H1 (cell line): ENCODE measurements around the gene RPS21. TPM values are rescaled to one million over a fixed set of nuclear protein-coding genes. Genes with fewer than 3 reads are reported as not detected.

ENCODE experiments used
- CTCF ChIA-PET: fragments of 300-600 bp; sonication (Branson Sonifier 250); formaldehyde crosslinking; loops from one replicate; lab custom pipeline; 2021; ENCODE audit not compliant: partially characterized antibody; lab: Charles Lee
- POLR2A ChIA-PET: fragments of 300-600 bp; sonication (Branson Sonifier 250); formaldehyde crosslinking; loops from one replicate; lab custom pipeline; 2021; ENCODE audit warnings: inconsistent platforms; ENCODE audit not compliant: partially characterized antibody; lab: Charles Lee
- DNase-seq, 2 experiments: peaks; one replicate each; pipeline versions ENCODE4 v3.0.0 to v3.0.0-alpha.2; 2010 to 2022; ENCODE audit warnings: low spot score in 2 of 2, low read depth in 1 of 2, mixed read lengths in 1 of 2
- FAIRE-seq: peaks from 2 replicates; lab custom pipeline; 2011; peaks lifted over from hg19 to GRCh38; lab: Jason Lieb, UNC
- H2AFZ ChIP-seq: 2 replicates; pipeline ENCODE4 v1.8.1; 2012; ENCODE audit warnings: low read length, inconsistent platforms
- H2AK5ac ChIP-seq: 2 replicates; pipeline ENCODE4 v1.6.1; 2013; ENCODE audit warnings: low read depth, low read length
- H2BK120ac ChIP-seq: replicated peaks from 2 replicates; pipeline ENCODE3; 2013; ENCODE audit warnings: low read depth, low read length, inconsistent platforms
- H2BK12ac ChIP-seq: 2 replicates; pipeline ENCODE4 v1.6.1; 2013; ENCODE audit warnings: low read depth, low read length
- H2BK15ac ChIP-seq: 2 replicates; pipeline ENCODE4 v1.6.1; 2013; ENCODE audit warnings: low read length
- H2BK20ac ChIP-seq: 2 replicates; pipeline ENCODE4 v1.6.1; 2013; ENCODE audit warnings: low read length
- H2BK5ac ChIP-seq: 2 replicates; pipeline ENCODE4 v1.6.1; 2013; ENCODE audit warnings: low read depth, low read length
- H3K14ac ChIP-seq: 2 replicates; pipeline ENCODE4 v1.6.1; 2013; ENCODE audit warnings: inconsistent platforms; ENCODE audit not compliant: insufficient read length
- H3K18ac ChIP-seq: 2 replicates; pipeline ENCODE4 v1.6.1; 2013; ENCODE audit warnings: low read length; ENCODE audit errors: extremely low read depth
- H3K23ac ChIP-seq: 2 replicates; pipeline ENCODE4 v1.6.1; 2013; ENCODE audit warnings: inconsistent platforms; ENCODE audit not compliant: insufficient read length
- H3K23me2 ChIP-seq: 2 replicates; pipeline ENCODE4 v1.6.1; 2013; ENCODE audit warnings: low read depth, low read length
- H3K27ac ChIP-seq: 2 replicates; pipeline ENCODE4 v1.6.1; 2011; ENCODE audit warnings: low read depth, low read length, inconsistent platforms
- H3K27me3 ChIP-seq, 4 experiments: replicated peaks in 1 of 4; 1 replicate in 1 of 4; 2 replicates in 3 of 4; pipeline versions ENCODE4 v1.6.1 to v1.8.1; 2011 to 2013; ENCODE audit warnings: low read length in 3 of 4, mild to moderate bottlenecking in 3 of 4, inconsistent platforms in 2 of 4, mixed read lengths in 2 of 4, moderate library complexity in 1 of 4; ENCODE audit not compliant: control insufficient read depth in 3 of 4, insufficient read depth in 3 of 4; ENCODE audit errors: extremely low read depth in 1 of 4
- H3K36me3 ChIP-seq, 4 experiments: 2 replicates each; pipeline versions ENCODE4 v1.6.1 to v1.8.1; 2011 to 2013; ENCODE audit warnings: mild to moderate bottlenecking in 4 of 4, low read length in 3 of 4, moderate library complexity in 2 of 4, control low read depth in 1 of 4, inconsistent platforms in 1 of 4; ENCODE audit not compliant: insufficient read depth in 4 of 4, control insufficient read depth in 2 of 4
- H3K4ac ChIP-seq: replicated peaks from 2 replicates; pipeline ENCODE3; 2013; ENCODE audit warnings: low read length, low read depth, mixed read lengths, inconsistent platforms; ENCODE audit not compliant: insufficient read length
- H3K4me1 ChIP-seq, 4 experiments: replicated peaks in 1 of 4; 1 replicate in 1 of 4; 2 replicates in 3 of 4; pipeline versions ENCODE4 v1.6.1 to v1.8.1; 2011 to 2013; ENCODE audit warnings: low read length in 3 of 4, inconsistent platforms in 2 of 4, mixed read lengths in 1 of 4; ENCODE audit not compliant: insufficient read depth in 4 of 4, control insufficient read depth in 3 of 4
- H3K4me2 ChIP-seq, 2 experiments: 2 replicates each; pipeline versions ENCODE4 v1.6.1 to v1.8.1; 2011 to 2013; ENCODE audit warnings: low read depth in 2 of 2, low read length in 2 of 2, control low read depth in 1 of 2, inconsistent platforms in 1 of 2, mild to moderate bottlenecking in 1 of 2; ENCODE audit not compliant: insufficient read depth in 1 of 2
- H3K4me3 ChIP-seq, 4 experiments: fragments of 200-600, 300-600 bp in 1 of 4; sonication (generic), shearing (Covaris generic), sonication (Bioruptor Twin) in 1 of 4; 2 replicates each; pipeline versions ENCODE4 v1.5.1 to v1.8.1; 2011 to 2016; ENCODE audit warnings: low read length in 4 of 4, low read depth in 3 of 4, control low read depth in 2 of 4, inconsistent platforms in 2 of 4, mild to moderate bottlenecking in 2 of 4, mixed read lengths in 1 of 4, moderate library complexity in 1 of 4; ENCODE audit not compliant: insufficient read depth in 2 of 4; ENCODE audit errors: extremely low read depth in 1 of 4
- H3K56ac ChIP-seq: replicated peaks from 2 replicates; pipeline ENCODE3; 2013; ENCODE audit warnings: low read depth, mild to moderate bottlenecking, mixed read lengths, low read length, inconsistent platforms; ENCODE audit not compliant: insufficient read length
- H3K79me1 ChIP-seq: 2 replicates; pipeline ENCODE4 v1.6.1; 2013; ENCODE audit warnings: low read depth, low read length, control low read depth
- H3K79me2 ChIP-seq, 2 experiments: 2 replicates each; pipeline versions ENCODE4 v1.6.1 to v1.8.1; 2012 to 2013; ENCODE audit warnings: low read length in 2 of 2, mild to moderate bottlenecking in 2 of 2, inconsistent platforms in 1 of 2; ENCODE audit not compliant: insufficient read depth in 2 of 2, control insufficient read depth in 1 of 2
- H3K9ac ChIP-seq, 4 experiments: replicated peaks in 1 of 4; 1 replicate in 1 of 4; 2 replicates in 3 of 4; pipeline versions ENCODE4 v1.6.1 to v1.8.1; 2011 to 2013; ENCODE audit warnings: low read depth in 3 of 4, low read length in 3 of 4, control low read depth in 2 of 4, mild to moderate bottlenecking in 2 of 4, moderate library complexity in 2 of 4, inconsistent platforms in 1 of 4; ENCODE audit errors: extremely low read depth in 1 of 4
- H3K9me3 ChIP-seq, 2 experiments: 2 replicates each; pipeline versions ENCODE4 v1.6.1 to v1.8.1; 2012 to 2013; ENCODE audit warnings: mild to moderate bottlenecking in 2 of 2, moderate library complexity in 2 of 2, control low read depth in 1 of 2, inconsistent platforms in 1 of 2, low read depth in 1 of 2, low read length in 1 of 2, mixed read lengths in 1 of 2; ENCODE audit not compliant: insufficient read depth in 2 of 2
- H4K20me1 ChIP-seq, 2 experiments: replicated peaks in 1 of 2; 2 replicates each; pipeline versions ENCODE3 to v1.8.1; 2011 to 2013; ENCODE audit warnings: inconsistent platforms in 2 of 2, low read length in 2 of 2, mild to moderate bottlenecking in 1 of 2; ENCODE audit not compliant: insufficient read depth in 2 of 2, control insufficient read depth in 1 of 2
- H4K5ac ChIP-seq: 2 replicates; pipeline ENCODE4 v1.6.1; 2013; ENCODE audit warnings: low read length, low read depth, mixed read lengths, inconsistent platforms; ENCODE audit not compliant: insufficient read length
- H4K8ac ChIP-seq: 2 replicates; pipeline ENCODE4 v1.8.0; 2013; ENCODE audit warnings: mild to moderate bottlenecking, moderate library complexity, low read length, inconsistent platforms; ENCODE audit not compliant: insufficient read depth; ENCODE audit errors: extremely low read depth
- H4K91ac ChIP-seq: replicated peaks from 2 replicates; pipeline ENCODE3; 2013; ENCODE audit warnings: low read length, mixed read lengths, inconsistent platforms; ENCODE audit not compliant: insufficient read length
- ATF3 ChIP-seq: IDR thresholded peaks from 2 replicates; pipeline ENCODE4 v1.6.1; 2011; ENCODE audit warnings: low read depth, mild to moderate bottlenecking, low read length; ENCODE audit not compliant: insufficient read depth
- BCL11A ChIP-seq, 2 experiments: IDR thresholded peaks; one replicate each; pipeline ENCODE4 v1.6.1; 2011; ENCODE audit warnings: low read depth in 2 of 2, low read length in 2 of 2, mild to moderate bottlenecking in 2 of 2
- CHD1 ChIP-seq: IDR thresholded peaks from 2 replicates; pipeline ENCODE4 v1.6.1; 2012; ENCODE audit warnings: low read depth, low read length, improper control_type of control experiment
- CTBP2 ChIP-seq: IDR thresholded peaks from 2 replicates; pipeline ENCODE4 v1.7.0; 2011; ENCODE audit warnings: borderline replicate concordance, mild to moderate bottlenecking, moderate library complexity, mixed read lengths, low read length; ENCODE audit not compliant: insufficient read depth, insufficient read length
- JUND ChIP-seq: IDR thresholded peaks from 2 replicates; pipeline ENCODE4 v1.6.1; 2011; ENCODE audit warnings: mild to moderate bottlenecking, improper control_type of control experiment, low read length
- KDM1A ChIP-seq: fragments of 200-600, 300-600 bp; sonication (generic); IDR thresholded peaks from 2 replicates; pipeline ENCODE4 v1.7.1; 2016; ENCODE audit warnings: mild to moderate bottlenecking, low read length, borderline replicate concordance
- KDM4A ChIP-seq: IDR thresholded peaks from one replicate; pipeline ENCODE4 v1.7.1; 2012; ENCODE audit warnings: low read depth, mild to moderate bottlenecking, moderate library complexity, low read length, inconsistent platforms; ENCODE audit not compliant: severe bottlenecking
- POU5F1 ChIP-seq: IDR thresholded peaks from 2 replicates; pipeline ENCODE4 v1.6.1; 2011; ENCODE audit warnings: low read depth, mild to moderate bottlenecking, low read length, moderate library complexity
- RXRA ChIP-seq: IDR thresholded peaks from 2 replicates; pipeline ENCODE4 v1.6.1; 2011; ENCODE audit warnings: low read depth, mild to moderate bottlenecking, low read length, moderate library complexity; ENCODE audit not compliant: insufficient read depth
- SIRT6 ChIP-seq: IDR thresholded peaks from one replicate; pipeline ENCODE4 v1.7.1; 2012; ENCODE audit warnings: low read length, inconsistent platforms
- SP2 ChIP-seq: IDR thresholded peaks from 2 replicates; pipeline ENCODE4 v1.6.1; 2012; ENCODE audit warnings: mild to moderate bottlenecking, low read length, inconsistent platforms
- TCF12 ChIP-seq: IDR thresholded peaks from 2 replicates; pipeline ENCODE4 v1.6.1; 2011; ENCODE audit warnings: low read depth, mild to moderate bottlenecking, low read length
- WGBS, 2 experiments: shearing (Covaris generic) in 1 of 2; methylation state at CpG; one replicate each; pipeline versions ENCODE4 v1.1.6 to v1.1.7; 2013 to 2015; ENCODE audit warnings: low lambda C conversion rate in 2 of 2, mixed read lengths in 2 of 2, inconsistent platforms in 1 of 2, low coverage in 1 of 2, missing lambda C conversion rate in 1 of 2; ENCODE audit not compliant: insufficient replicate concordance in 2 of 2, insufficient coverage in 1 of 2, insufficient read length in 1 of 2; ENCODE audit errors: extremely low coverage in 1 of 2, missing lambda C conversion rate in 1 of 2; 5-methylcytosine and 5-hydroxymethylcytosine counted together
- polyA plus RNA-seq, 7 experiments: library from polyadenylated mRNA; depleted of rRNA in 3 of 7; stranded (reverse) in 5 of 7; unstranded in 2 of 7; fragments of >200 nt in 5 of 7; fragments of 200-250 nt in 2 of 7; gene quantifications; 1 replicate in 5 of 7; 2 replicates in 1 of 7; 4 replicates in 1 of 7; pipeline versions ENCODE4 v1.2.1 to v1.2.3, GENCODE V29; 2011 to 2013; ENCODE audit warnings: missing spikeins in 2 of 7, mixed read lengths in 2 of 7
- total RNA-seq: library from RNA; stranded (reverse); fragmentation: NEBNext Ultra II Directional; extraction: Animal tissue kit (Norgen Biotek cat#: 25700); gene quantifications from 2 replicates; pipeline ENCODE4 v1.2.1, GENCODE V29; 2021

RPS21 gene
- total and polyA plus RNA-seq, 2 of the 8 experiments (the other 6 are each of a cell fraction or from before 2014, with no cell fraction given) = 1,787 to 7,219 TPM

DNA sequence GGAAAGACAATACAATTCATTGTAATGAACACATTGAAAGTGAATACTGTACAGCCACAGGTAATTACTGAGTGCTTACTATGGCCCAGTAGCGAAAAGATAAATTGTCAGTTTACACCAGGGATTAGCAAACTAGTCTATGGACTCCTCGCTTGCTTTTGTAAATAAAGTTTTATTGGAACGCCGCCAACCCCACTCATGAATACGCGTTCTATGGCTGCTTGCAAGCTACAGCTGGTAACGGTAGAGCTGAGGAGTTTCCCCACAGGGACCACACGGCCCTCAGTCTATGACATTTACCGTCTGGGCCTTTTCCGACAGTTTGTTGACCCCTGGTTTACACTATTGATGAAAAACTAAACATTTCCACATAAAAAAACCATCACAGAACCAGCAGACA lies 44.0 kb upstream of the RPS21 start:
- no peak overlapping the region for H2AK5ac ChIP-seq
- H3K36me3 ChIP-seq = peaks cover 25 to 63% (median 55%) of the 10 kb centered on the region in 4 experiments
- H3K23ac ChIP-seq = no peak overlapping the region
- no peak for DNase-seq
- H4K8ac ChIP-seq = no peak overlapping the region
- H3K9me3 ChIP-seq = no peaks in the 10 kb centered on the region
- H2BK12ac ChIP-seq = no peak overlapping the region
- H3K18ac ChIP-seq = no peak overlapping the region
- no peaks in the 10 kb centered on the region for H3K4me1 ChIP-seq
- H3K23me2 ChIP-seq = no peaks in the 10 kb centered on the region
- no peak overlapping the region for H4K91ac ChIP-seq
- H2BK120ac ChIP-seq = no peak overlapping the region
- no peaks in the 10 kb centered on the region; the same call in 1 of the 2 replicates for H3K79me1 ChIP-seq
- H3K4me3 ChIP-seq = no peak overlapping the region
- H3K56ac ChIP-seq = no peak overlapping the region
- no peak overlapping the region for H2AFZ ChIP-seq
- H3K4ac ChIP-seq = no peak overlapping the region
- no peaks in the 10 kb centered on the region for H3K27me3 ChIP-seq
- H2BK5ac ChIP-seq = no peak overlapping the region
- H3K9ac ChIP-seq = no peak overlapping the region
- no peak overlapping the region for H3K14ac ChIP-seq
- no peak overlapping the region for H3K4me2 ChIP-seq
- H2BK15ac ChIP-seq = no peak overlapping the region
- H3K27ac ChIP-seq = no peak overlapping the region
- CTCF ChIA-PET = interaction anchor here (1.8 to 3.6 kb wide), 2 partner anchors 27 to 40 kb away, joined by 5 to 17 read pairs; no protein-coding TSS in a partner anchor
- no peak for FAIRE-seq
- peaks cover 0 to 14% of the 10 kb centered on the region in 2 experiments for H4K20me1 ChIP-seq
- POLR2A ChIA-PET = interaction anchor here (0.6 to 12.3 kb wide), 6 partner anchors 10 to 36 kb away, joined by 3 to 95 read pairs (median 4); no protein-coding TSS in a partner anchor
- H2BK20ac ChIP-seq = no peak overlapping the region
- H3K79me2 ChIP-seq = no peaks in the 10 kb centered on the region
- 90% methylated on average over 10 of the region's 10 CpGs; no CpG with 5 or more reads in 1 of the 2 experiments for WGBS, 2 experiments
- H4K5ac ChIP-seq = no peak overlapping the region
- TF ChIP-seq KDM1A (no peak), BCL11A (IDR thresholded peaks at IDR 0.05; ENCODE audit: low read depth in 2 of 2, low read length in 2 of 2) (no peak), POU5F1 (no peak), CHD1 (no peak), SIRT6 (no peak), RXRA (no peak), CTBP2 (no peak), TCF12 (no peak), SP2 (no peak), KDM4A (no peak), JUND (no peak), ATF3 (no peak)
